ENCODE data around the gene TMEM69. TPM values are rescaled to one million over a fixed set of nuclear protein-coding genes. Genes with fewer than 3 reads are reported as not detected.

TMEM69 gene
- total and polyA plus RNA-seq, 2 of the 13 experiments (the other 11 are each of a cell fraction or from before 2014, with no cell fraction given): 25.4 to 135 TPM

GRCh38 chr1:45666836-45667235 is 21.1 kb upstream of the TMEM69 start:
- Histone ChIP-seq H2AFZ (ENCODE audit: low read length) (no peak overlapping the region), H3K27ac (ENCODE audit: extremely low read length, insufficient read depth, low read length) (no peak overlapping the region), H4K20me1 (ENCODE audit: insufficient read depth, low read length) (peaks cover 89% of the 10 kb centered on the region), H3K79me2 (ENCODE audit: insufficient read depth, low read length) (peaks cover 96% of the 10 kb centered on the region), H3K4me3 (replicated peaks in 1 of 3; ENCODE audit: insufficient read depth in 1 of 3, low read depth in 2 of 3, low read length in 3 of 3) (no peak overlapping the region), H3K9me3 (ENCODE audit: low read length) (no peaks in the 10 kb centered on the region), H3K27me3 (ENCODE audit: control insufficient read depth in 1 of 2, insufficient read depth in 2 of 2, low read length in 2 of 2) (no peaks in the 10 kb centered on the region), H3K9ac (ENCODE audit: insufficient read depth, low read depth, low read length) (no peak overlapping the region), H3K36me3 (replicated peaks in 1 of 2; ENCODE audit: control insufficient read depth in 1 of 2, insufficient read depth in 2 of 2, low read length in 2 of 2) (peaks cover 0 to 7% of the 10 kb centered on the region in 2 experiments; a peak in 1 of 5 replicates), H3K4me1 (ENCODE audit: insufficient read depth, low read length) (peaks cover 24% of the 10 kb centered on the region), H3K4me2 (ENCODE audit: low read depth, low read length) (no peak overlapping the region)
- ATAC-seq: no peak
- ChIA-PET POLR2A (interaction anchor here (1.6 kb wide), 1 partner anchor 20 kb away, joined by 3 read pairs; no protein-coding TSS in a partner anchor), CTCF (ENCODE audit: low intra/inter-chr PET ratio, low total read pairs) (no interaction called here)
- no peak for FAIRE-seq
- 97% methylated on average over 2 of the region's 2 CpGs for WGBS (ENCODE audit: low lambda C conversion rate)
- no peak for DNase-seq (ENCODE audit: low spot score)
- in situ Hi-C loops (cut with HindIII; ENCODE audit: extremely low pct_ligation_motif_present, low pct_unique_long_range_greater_than_20kb) (no loop called here), intact Hi-C loops (cut with micrococcal nuclease; ENCODE audit: unreplicated experiment) (no loop called here)
- BruUV-seq (replicated peaks): no TSS peak
- TF ChIP-seq ZNF816 (CRISPR knock-in tag; IDR thresholded peaks at IDR 0.05; ENCODE audit: borderline replicate concordance) (no peak), TRIM24 (CRISPR knock-in tag; IDR thresholded peaks at IDR 0.05) (no peak), ZNF414 (CRISPR knock-in tag; IDR thresholded peaks at IDR 0.05) (no peak), PAWR (CRISPR knock-in tag; IDR thresholded peaks at IDR 0.05; ENCODE audit: borderline replicate concordance) (no peak), STAG1 (CRISPR knock-in tag; IDR thresholded peaks at IDR 0.05) (no peak), ARNT2 (CRISPR knock-in tag; IDR thresholded peaks at IDR 0.05; ENCODE audit: low read depth) (no peak), GMEB2 (CRISPR knock-in tag; IDR thresholded peaks at IDR 0.05; ENCODE audit: low read depth) (no peak), SMAD3 (CRISPR knock-in tag; IDR thresholded peaks at IDR 0.05) (no peak), HMG20A (CRISPR knock-in tag; IDR thresholded peaks at IDR 0.05; ENCODE audit: borderline replicate concordance) (no peak), POLR2AphosphoS2 (IDR thresholded peaks at IDR 0.05; ENCODE audit: low read depth, low read length) (no peak), ZNF607 (CRISPR knock-in tag; IDR thresholded peaks at IDR 0.05; ENCODE audit: borderline replicate concordance) (no peak), KIAA2018 (CRISPR knock-in tag; IDR thresholded peaks at IDR 0.05; ENCODE audit: borderline replicate concordance) (no peak), KLF9 (CRISPR knock-in tag; IDR thresholded peaks at IDR 0.05; ENCODE audit: low read depth) (no peak), HOXA5 (CRISPR knock-in tag; IDR thresholded peaks at IDR 0.05) (no peak), ATF3 (CRISPR knock-in tag; IDR thresholded peaks at IDR 0.05) (no peak), CENPX (CRISPR knock-in tag; IDR thresholded peaks at IDR 0.05) (no peak)

All from HepG2 (cell line).